Endothelial cell of umbilical vein (primary cell): ENCODE data around the gene NECAB2. TPM values are rescaled to one million over a fixed set of nuclear protein-coding genes. Genes with fewer than 3 reads are reported as not detected.

ENCODE experiments used
- BruUV-seq: library from RNA; stranded (reverse); fragments of 400-500 nt; replicated peaks from 2 replicates; lab custom pipeline; 2021; lab: Mats Ljungman, UMichigan
- CTCF ChIA-PET: fragments of 300-600, 350-600 bp; sonication (Branson Sonifier 250); formaldehyde crosslinking; loops from one replicate; lab custom pipeline; 2021; ENCODE audit warnings: antibody characterized with exemption, inconsistent platforms; lab: Charles Lee
- POLR2A ChIA-PET: fragments of 300-600, 350-600 bp; sonication (Branson Sonifier 250); formaldehyde crosslinking; loops from one replicate; lab custom pipeline; 2021; ENCODE audit warnings: antibody characterized with exemption, inconsistent platforms; lab: Charles Lee
- DNase-seq: peaks from one replicate; pipeline ENCODE4 v3.0.0-alpha.2; 2011; ENCODE audit warnings: low read depth, low spot score
- FAIRE-seq: peaks from 2 replicates; lab custom pipeline; 2011; peaks lifted over from hg19 to GRCh38; lab: Jason Lieb, UNC
- H2AFZ ChIP-seq: 2 replicates; pipeline ENCODE4 v1.6.0; 2012; ENCODE audit warnings: low read depth, low read length, control low read depth, inconsistent platforms
- H3K27ac ChIP-seq: 2 replicates; pipeline ENCODE4 v1.5.1; 2011; ENCODE audit warnings: low read depth, mild to moderate bottlenecking, control low read depth, low read length, moderate library complexity; ENCODE audit not compliant: insufficient read depth
- H3K27me3 ChIP-seq, 2 experiments: 2 replicates each; pipeline versions ENCODE4 v1.6.0 to v1.6.1; 2011; ENCODE audit warnings: low read length in 2 of 2, mixed read lengths in 1 of 2; ENCODE audit not compliant: control insufficient read depth in 2 of 2, insufficient read depth in 2 of 2
- H3K36me3 ChIP-seq, 2 experiments: 2 replicates in 1 of 2; 3 replicates in 1 of 2; pipeline ENCODE4 v1.5.1; 2011; ENCODE audit warnings: low read length in 2 of 2, mild to moderate bottlenecking in 1 of 2, moderate library complexity in 1 of 2; ENCODE audit not compliant: control insufficient read depth in 2 of 2, insufficient read depth in 2 of 2; ENCODE audit errors: extremely low read depth in 1 of 2
- H3K4me1 ChIP-seq: 3 replicates; pipeline ENCODE4 v1.5.1; 2011; ENCODE audit warnings: mild to moderate bottlenecking, low read length; ENCODE audit not compliant: control insufficient read depth, insufficient read depth; ENCODE audit errors: extremely low read depth
- H3K4me2 ChIP-seq: 2 replicates; pipeline ENCODE4 v1.6.1; 2011; ENCODE audit warnings: low read length, control low read depth, mixed read lengths; ENCODE audit not compliant: insufficient read depth
- H3K4me3 ChIP-seq, 3 experiments: fragments of 200-600 bp in 1 of 3; sonication (generic), shearing (Covaris generic) in 1 of 3; replicated peaks in 1 of 3; 2 replicates each; pipeline ENCODE4 v1.5.1; 2011 to 2016; ENCODE audit warnings: control low read depth in 3 of 3, low read length in 3 of 3, mild to moderate bottlenecking in 2 of 3, inconsistent platforms in 1 of 3, low read depth in 1 of 3, moderate library complexity in 1 of 3; ENCODE audit not compliant: insufficient read depth in 1 of 3
- H3K79me2 ChIP-seq: 2 replicates; pipeline ENCODE4 v1.6.0; 2012; ENCODE audit warnings: low read length, inconsistent platforms; ENCODE audit not compliant: control insufficient read depth, insufficient read depth
- H3K9ac ChIP-seq: replicated peaks from 2 replicates; pipeline ENCODE3; 2011; ENCODE audit warnings: low read length, control low read depth; ENCODE audit not compliant: insufficient read depth; ENCODE audit errors: extremely low read depth
- H3K9me1 ChIP-seq: replicated peaks from 3 replicates; pipeline ENCODE4 v1.6.0; 2011; ENCODE audit warnings: mild to moderate bottlenecking, low read length; ENCODE audit not compliant: control insufficient read depth, insufficient read depth; ENCODE audit errors: extremely low read depth
- H3K9me3 ChIP-seq: replicated peaks from 2 replicates; pipeline ENCODE4 v1.5.1; 2012; ENCODE audit warnings: low read length, inconsistent platforms; ENCODE audit not compliant: control insufficient read depth, insufficient read depth
- H4K20me1 ChIP-seq: replicated peaks from 2 replicates; pipeline ENCODE3; 2011; ENCODE audit warnings: mild to moderate bottlenecking, low read length; ENCODE audit not compliant: control insufficient read depth, insufficient read depth; ENCODE audit errors: extremely low read depth
- FOS ChIP-seq: IDR thresholded peaks from 2 replicates; pipeline ENCODE4 v1.6.1; 2011; ENCODE audit warnings: mild to moderate bottlenecking, low read length, moderate library complexity, borderline replicate concordance; ENCODE audit not compliant: insufficient read depth
- GATA2 ChIP-seq: IDR thresholded peaks from 2 replicates; pipeline ENCODE4 v1.7.0; 2011; ENCODE audit warnings: low read depth, mild to moderate bottlenecking, moderate library complexity, mixed read lengths, low read length; ENCODE audit not compliant: insufficient read length, insufficient read depth
- MAX ChIP-seq: IDR thresholded peaks from 2 replicates; pipeline ENCODE4 v1.6.1; 2011; ENCODE audit not compliant: insufficient read depth, insufficient read length
- MYC ChIP-seq: IDR thresholded peaks from one replicate; pipeline ENCODE4 v1.6.1; 2011; ENCODE audit warnings: mild to moderate bottlenecking, low read depth, low read length
- POLR2AphosphoS5 ChIP-seq: IDR thresholded peaks from 2 replicates; pipeline ENCODE4 v1.6.1; 2012; ENCODE audit warnings: low read depth, mild to moderate bottlenecking, control low read depth, low read length, moderate library complexity; ENCODE audit not compliant: insufficient read depth
- dilution Hi-C: fragments of 300-500 bp; cut with MboI; formaldehyde crosslinking; loops from one replicate; pipeline ENCODE4 v1.15.0; 2019; ENCODE audit warnings: low sequenced_read_pairs; ENCODE audit not compliant: extremely low pct_ligation_motif_present
- intact Hi-C: fragments of 100-400 bp; cut with micrococcal nuclease; formaldehyde crosslinking; loops from one replicate; pipeline ENCODE4 v1.10.0; 2022
- polyA plus RNA-seq, 4 experiments: library from polyadenylated mRNA; depleted of rRNA in 3 of 4; stranded (reverse) in 3 of 4; unstranded in 1 of 4; fragments of >200 nt; gene quantifications; 2 replicates each; pipeline versions ENCODE4 v1.2.1 to v1.2.3, GENCODE V29; 2011 to 2012; ENCODE audit warnings: missing spikeins in 1 of 4
- total RNA-seq: library from RNA; stranded (reverse); gene quantifications from 2 replicates; pipeline ENCODE4 v1.2.3, GENCODE V29; 2021
- TF ChIP-seq, protein P1 (sequence below), 2 donors: IDR thresholded peaks; 1 replicate in 1 of 2; 2 replicates in 1 of 2; pipeline ENCODE4 v1.5.1; 2011; ENCODE audit warnings: low read length in 2 of 2, mild to moderate bottlenecking in 2 of 2, moderate library complexity in 2 of 2, control low read depth in 1 of 2, inconsistent platforms in 1 of 2, low read depth in 1 of 2; ENCODE audit not compliant: insufficient read depth in 1 of 2; ENCODE audit errors: extremely low read depth in 1 of 2

NECAB2 gene
- total and polyA plus RNA-seq, 2 donors (not counting 3 experiments of a cell fraction or from before 2014, with no cell fraction given) = 0.26 to 0.31 TPM

- H3K36me3 ChIP-seq = peaks cover 0 to 6% of the 10 kb centered on the region in 2 experiments
- H3K9me3 ChIP-seq = no peaks in the 10 kb centered on the region
- no peaks in the 10 kb centered on the region for H3K79me2 ChIP-seq
- H3K9me1 ChIP-seq = no peaks in the 10 kb centered on the region
- H3K27ac ChIP-seq = no peak overlapping the region
- DNase-seq (no peak), FAIRE-seq (no peak)
- dilution Hi-C loops = no loop called here
- no peaks in the 10 kb centered on the region for H4K20me1 ChIP-seq
- no peaks in the 10 kb centered on the region for H3K4me1 ChIP-seq
- CTCF ChIA-PET = interaction anchor here (1.1 to 2.0 kb wide), 3 partner anchors 21 to 88 kb away, joined by 4 to 8 read pairs (median 5); no protein-coding TSS in a partner anchor
- TF ChIP-seq FOS (no peak), GATA2 (no peak), POLR2AphosphoS5 (no peak), MYC (no peak), MAX (no peak)
- TF ChIP-seq, protein P1, sequence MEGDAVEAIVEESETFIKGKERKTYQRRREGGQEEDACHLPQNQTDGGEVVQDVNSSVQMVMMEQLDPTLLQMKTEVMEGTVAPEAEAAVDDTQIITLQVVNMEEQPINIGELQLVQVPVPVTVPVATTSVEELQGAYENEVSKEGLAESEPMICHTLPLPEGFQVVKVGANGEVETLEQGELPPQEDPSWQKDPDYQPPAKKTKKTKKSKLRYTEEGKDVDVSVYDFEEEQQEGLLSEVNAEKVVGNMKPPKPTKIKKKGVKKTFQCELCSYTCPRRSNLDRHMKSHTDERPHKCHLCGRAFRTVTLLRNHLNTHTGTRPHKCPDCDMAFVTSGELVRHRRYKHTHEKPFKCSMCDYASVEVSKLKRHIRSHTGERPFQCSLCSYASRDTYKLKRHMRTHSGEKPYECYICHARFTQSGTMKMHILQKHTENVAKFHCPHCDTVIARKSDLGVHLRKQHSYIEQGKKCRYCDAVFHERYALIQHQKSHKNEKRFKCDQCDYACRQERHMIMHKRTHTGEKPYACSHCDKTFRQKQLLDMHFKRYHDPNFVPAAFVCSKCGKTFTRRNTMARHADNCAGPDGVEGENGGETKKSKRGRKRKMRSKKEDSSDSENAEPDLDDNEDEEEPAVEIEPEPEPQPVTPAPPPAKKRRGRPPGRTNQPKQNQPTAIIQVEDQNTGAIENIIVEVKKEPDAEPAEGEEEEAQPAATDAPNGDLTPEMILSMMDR (IDR thresholded peaks at IDR 0.05; ENCODE audit: extremely low read depth in 1 of 2, insufficient read depth in 1 of 2, low read depth in 1 of 2, low read length in 2 of 2) = no peak
- BruUV-seq = no TSS peak
- H3K27me3 ChIP-seq = peaks cover 0 to 4% of the 10 kb centered on the region in 2 experiments
- H3K4me2 ChIP-seq = no peak overlapping the region
- POLR2A ChIA-PET = interaction anchor here (0.7 kb wide), 1 partner anchor 85 kb away, joined by 3 read pairs; no protein-coding TSS in a partner anchor
- H3K4me3 ChIP-seq = no peak overlapping the region
- H3K9ac ChIP-seq = no peak overlapping the region
- intact Hi-C loops = no loop called here
- no peak overlapping the region for H2AFZ ChIP-seq
Measured at GRCh38 chr16:84045001-84045817, 77.2 kb downstream of the NECAB2 start.
